Neural cell (in vitro differentiated cells): ENCODE results near the gene PRIMPOL. TPM values are rescaled to one million over a fixed set of nuclear protein-coding genes. Genes with fewer than 3 reads are reported as not detected.
"Not testable (repeated sequence)": the region's sequence is repeated elsewhere in the genome, so short reads cannot be mapped to it uniquely, and the experiment has no call there.

ENCODE experiments used
- H2AFZ ChIP-seq: fragments of 200-600, 300-800 bp; sonication (generic), shearing (Covaris generic); 2 replicates; pipeline ENCODE4 v1.6.0; 2014; ENCODE audit warnings: low read depth, mild to moderate bottlenecking, antibody characterized with exemption, low read length, moderate library complexity
- H3F3A ChIP-seq: fragments of 200-600 bp; shearing (Covaris generic); 2 replicates; pipeline ENCODE4 v1.6.1; 2016; ENCODE audit warnings: mild to moderate bottlenecking, moderate library complexity, mixed read lengths, antibody characterized with exemption, low read length; ENCODE audit not compliant: insufficient read depth, poor library complexity, severe bottlenecking
- H3K27ac ChIP-seq: fragments of 200-600, 300-800 bp; sonication (generic), shearing (Covaris generic); 2 replicates; pipeline ENCODE4 v1.5.1; 2014; ENCODE audit warnings: mild to moderate bottlenecking, low read length, moderate library complexity
- H3K27me3 ChIP-seq: fragments of 300-800, 200-600 bp; sonication (generic), shearing (Covaris generic); 2 replicates; pipeline ENCODE4 v1.6.0; 2014; ENCODE audit warnings: mild to moderate bottlenecking, low read depth, low read length, moderate library complexity; ENCODE audit not compliant: insufficient read depth
- H3K36me3 ChIP-seq: fragments of 300-800, 200-600 bp; sonication (generic), shearing (Covaris generic); 2 replicates; pipeline ENCODE4 v1.5.1; 2014; ENCODE audit warnings: mild to moderate bottlenecking, antibody characterized with exemption, low read length, moderate library complexity; ENCODE audit not compliant: insufficient read depth
- H3K4me2 ChIP-seq: fragments of 300-800, 200-600 bp; sonication (generic), shearing (Covaris generic); 2 replicates; pipeline ENCODE4 v1.6.0; 2014; ENCODE audit warnings: mild to moderate bottlenecking, low read length
- H3K4me3 ChIP-seq: fragments of 300-800, 200-600 bp; sonication (generic), shearing (Covaris generic); 2 replicates; pipeline ENCODE4 v1.5.1; 2014; ENCODE audit warnings: mild to moderate bottlenecking, low read length, moderate library complexity
- H3K79me2 ChIP-seq: fragments of 200-600 bp; shearing (Covaris generic); replicated peaks from 2 replicates; pipeline ENCODE4 v1.6.0; 2014; ENCODE audit warnings: mild to moderate bottlenecking, low read length, moderate library complexity; ENCODE audit not compliant: insufficient read depth
- H3K9ac ChIP-seq: fragments of 300-800, 200-600 bp; sonication (generic), shearing (Covaris generic); 2 replicates; pipeline ENCODE4 v1.6.1; 2016; ENCODE audit warnings: mild to moderate bottlenecking, low read length, mixed read lengths
- H3K9me2 ChIP-seq: fragments of 200-600 bp; shearing (Covaris generic); 2 replicates; pipeline ENCODE4 v1.6.1; 2016; ENCODE audit warnings: mild to moderate bottlenecking, low read length, mixed read lengths; ENCODE audit not compliant: insufficient read depth
- H3K9me3 ChIP-seq: fragments of 200-600, 300-800 bp; sonication (generic), shearing (Covaris generic); 2 replicates; pipeline ENCODE4 v1.6.1; 2016; ENCODE audit warnings: mild to moderate bottlenecking, mixed run types, low read length, moderate library complexity, mixed read lengths
- H4K20me1 ChIP-seq: fragments of 200-600 bp; shearing (Covaris generic); 2 replicates; pipeline ENCODE4 v1.6.1; 2016; ENCODE audit warnings: mild to moderate bottlenecking, mixed run types; ENCODE audit not compliant: insufficient read depth
- CTCF ChIP-seq: fragments of 450-650 bp; IDR thresholded peaks from 2 replicates; pipeline ENCODE4 v1.5.1; 2014; ENCODE audit warnings: antibody characterized with exemption, mild to moderate bottlenecking, moderate library complexity; ENCODE audit not compliant: poor library complexity, severe bottlenecking
- EP300 ChIP-seq: fragments of 450-650 bp; conservative IDR thresholded peaks from 2 replicates; pipeline ENCODE4 v1.6.1; 2014; ENCODE audit warnings: antibody characterized with exemption, mild to moderate bottlenecking, moderate library complexity; ENCODE audit not compliant: poor library complexity, severe bottlenecking
- EZH2 ChIP-seq: fragments of 200-600, 300-800 bp; shearing (Covaris generic), sonication (generic); IDR thresholded peaks from 2 replicates; pipeline ENCODE4 v1.6.1; 2014; ENCODE audit warnings: antibody characterized with exemption, low read length, borderline replicate concordance, mild to moderate bottlenecking; ENCODE audit not compliant: insufficient read depth, poor library complexity, severe bottlenecking
- MXI1 ChIP-seq: fragments of 450-650 bp; conservative IDR thresholded peaks from 2 replicates; pipeline ENCODE4 v1.6.1; 2014; ENCODE audit warnings: antibody characterized with exemption, mild to moderate bottlenecking; ENCODE audit not compliant: poor library complexity, severe bottlenecking
- POLR2AphosphoS5 ChIP-seq: IDR thresholded peaks from 2 replicates; pipeline ENCODE4 v1.6.1; 2012
- RAD21 ChIP-seq: fragments of 450-650 bp; conservative IDR thresholded peaks from 2 replicates; pipeline ENCODE4 v1.6.1; 2014; ENCODE audit warnings: antibody characterized with exemption, mild to moderate bottlenecking, moderate library complexity
- REST ChIP-seq: IDR thresholded peaks from 2 replicates; pipeline ENCODE4 v1.6.1; 2012; ENCODE audit warnings: borderline replicate concordance
- SMC3 ChIP-seq: fragments of 450-650 bp; conservative IDR thresholded peaks from 2 replicates; pipeline ENCODE4 v1.6.1; 2014; ENCODE audit warnings: antibody characterized with exemption, mild to moderate bottlenecking, moderate library complexity; ENCODE audit not compliant: poor library complexity
- TAF1 ChIP-seq: IDR thresholded peaks from 2 replicates; pipeline ENCODE4 v1.6.1; 2012; ENCODE audit warnings: low read depth
- polyA minus RNA-seq: library from RNA; depleted of rRNA, polyadenylated mRNA; stranded (reverse); fragments of >200 nt; gene quantifications from 2 replicates; pipeline ENCODE4 v1.2.3, GENCODE V29; 2014
- polyA plus RNA-seq: library from polyadenylated mRNA; depleted of rRNA; stranded (reverse); fragments of >200 nt; gene quantifications from 2 replicates; pipeline ENCODE4 v1.2.3, GENCODE V29; 2014

Gene PRIMPOL
- polyA plus RNA-seq (23.6 and 29.8 TPM in 2 replicates), polyA minus RNA-seq (19.2 and 25.7 TPM in 2 replicates)

- Histone ChIP-seq H2AFZ (peak within 1 kb of the TSS; percentile 98), H3K9me2 (no peaks in the 10 kb centered on the region), H4K20me1 (no peaks in the 10 kb centered on the region), H3K9me3 (no peaks in the 10 kb centered on the region), H3K27ac (peak within 1 kb of the TSS; percentile 87), H3K36me3 (no peaks in the 10 kb centered on the region), H3K27me3 (no peaks in the 10 kb centered on the region), H3F3A (no peaks in the 10 kb centered on the region), H3K9ac (peak within 1 kb of the TSS; percentile 96), H3K4me3 (peak within 1 kb of the TSS; percentile 92), H3K79me2 (peaks cover 36% of the 10 kb centered on the region), H3K4me2 (peak within 1 kb of the TSS; percentile 97)
- TF ChIP-seq POLR2AphosphoS5 (peak; percentile 95), EP300 (no peak), SMC3 (peak; percentile 29), MXI1 (peak; percentile 48), CTCF (peak; percentile 56), REST (peak; percentile 82), RAD21 (peak; percentile 46), TAF1 (peak; percentile 87), EZH2 (no peak)
These were observed at the start of gene PRIMPOL, which contains the start of gene CASP3 for GRCh38 chr4:184649026-184649970. Gene PRIMPOL, plus strand, starts transcription at chr4:184649738. Its CDS starts 7,403 bp downstream, at chr4:184657141. Gene CASP3, minus strand, starts transcription at chr4:184649447. Its CDS starts 10,994 bp downstream, at chr4:184638453.

- H3F3A ChIP-seq, H4K20me1 ChIP-seq, H3K27me3 ChIP-seq, H3K4me3 ChIP-seq, H3K4me2 ChIP-seq, H3K27ac ChIP-seq, H3K36me3 ChIP-seq, H3K79me2 ChIP-seq, H2AFZ ChIP-seq, H3K9me3 ChIP-seq, H3K9me2 ChIP-seq, H3K9ac ChIP-seq: not testable (repeated sequence)
These were observed 48.6 kb upstream of the PRIMPOL start for GRCh38 chr4:184600982-184601381.

- H3K4me3 ChIP-seq, H3K27me3 ChIP-seq, H3K79me2 ChIP-seq, H3K27ac ChIP-seq, H3K36me3 ChIP-seq, H3K4me2 ChIP-seq, H3K9me2 ChIP-seq, H3F3A ChIP-seq, H2AFZ ChIP-seq, H4K20me1 ChIP-seq, H3K9me3 ChIP-seq, H3K9ac ChIP-seq: not testable (repeated sequence)
These were observed 46.7 kb upstream of the PRIMPOL start for GRCh38 chr4:184602857-184603256.

GRCh38 chr4:184607429-184607828 lies 42.1 kb upstream of the PRIMPOL start:
- not testable (repeated sequence) for H3K9ac ChIP-seq, H3K27me3 ChIP-seq, H3K9me3 ChIP-seq, H3K4me3 ChIP-seq, H3K79me2 ChIP-seq, H3K27ac ChIP-seq, H4K20me1 ChIP-seq, H3K9me2 ChIP-seq, H3K36me3 ChIP-seq, H3F3A ChIP-seq, H3K4me2 ChIP-seq, H2AFZ ChIP-seq
